Measurements from ENCODE around the gene ZDHHC11B. TPM values are rescaled to one million over a fixed set of nuclear protein-coding genes. Genes with fewer than 3 reads are reported as not detected.
"Not testable (repeated sequence)": the region's sequence is repeated elsewhere in the genome, so short reads cannot be mapped to it uniquely, and the experiment has no call there.

The ZDHHC11B gene
- total RNA-seq, 1 donor, result not detected

DNA sequence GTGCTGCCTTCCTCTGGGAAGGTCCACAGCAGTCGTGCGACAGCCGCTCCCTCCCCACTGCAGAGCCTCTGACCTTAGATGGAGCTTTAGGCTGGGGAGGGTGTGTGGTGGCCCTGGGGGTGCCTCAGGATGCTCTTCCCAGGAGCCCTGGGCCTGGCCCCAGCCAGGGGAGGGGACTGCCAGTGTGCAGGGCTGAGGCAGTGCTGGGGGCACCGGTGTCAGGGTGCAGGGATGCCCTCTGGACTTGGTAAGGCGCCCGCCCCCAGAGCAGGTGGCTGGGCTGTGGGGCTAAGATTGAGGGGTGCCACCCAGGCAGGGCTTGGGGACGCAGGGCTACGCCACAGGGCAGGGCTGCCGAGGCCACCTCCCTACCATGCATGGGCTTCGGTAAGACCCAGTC, 13.9 kb downstream of the ZDHHC11B start:
- DNase-seq (ENCODE audit: low read depth); H3K4me3 ChIP-seq (ENCODE audit: low read depth, low read length): not testable (repeated sequence)

DNA sequence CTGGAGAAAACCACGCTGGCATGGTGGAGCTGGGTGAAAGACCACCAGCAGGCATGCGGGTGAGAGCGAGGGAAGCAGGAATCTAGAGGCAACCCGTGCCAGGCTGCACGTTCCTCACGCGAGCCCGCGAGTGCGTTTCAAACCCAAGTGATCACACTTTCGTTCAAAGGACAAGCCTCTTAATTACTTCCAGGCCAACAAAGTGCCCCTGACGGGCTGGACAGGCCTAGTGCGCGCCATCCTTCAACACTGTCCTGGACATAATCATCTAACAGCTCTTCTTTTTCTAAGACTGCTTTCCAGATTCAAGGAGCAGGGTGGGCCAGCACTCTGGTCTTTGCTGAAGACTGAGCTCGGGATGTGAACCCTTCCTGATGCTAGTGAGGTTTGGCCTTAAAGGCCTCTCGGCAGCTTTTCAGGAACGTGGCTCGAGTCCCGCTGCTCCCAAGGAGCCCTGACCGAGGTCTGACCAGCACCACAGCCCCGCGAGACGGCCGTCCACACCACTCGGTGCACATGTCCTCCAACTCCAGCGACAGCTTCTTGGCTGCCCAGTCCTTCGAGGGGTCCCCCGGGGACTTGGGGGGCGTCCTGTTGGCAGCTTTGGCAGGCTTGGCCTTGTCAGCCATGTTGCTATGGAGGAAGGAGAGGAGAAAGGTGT, 14.9 kb downstream of the ZDHHC11B start:
- not testable (repeated sequence) for H3K4me3 ChIP-seq (ENCODE audit: low read depth, low read length); DNase-seq (ENCODE audit: low read depth)

DNA sequence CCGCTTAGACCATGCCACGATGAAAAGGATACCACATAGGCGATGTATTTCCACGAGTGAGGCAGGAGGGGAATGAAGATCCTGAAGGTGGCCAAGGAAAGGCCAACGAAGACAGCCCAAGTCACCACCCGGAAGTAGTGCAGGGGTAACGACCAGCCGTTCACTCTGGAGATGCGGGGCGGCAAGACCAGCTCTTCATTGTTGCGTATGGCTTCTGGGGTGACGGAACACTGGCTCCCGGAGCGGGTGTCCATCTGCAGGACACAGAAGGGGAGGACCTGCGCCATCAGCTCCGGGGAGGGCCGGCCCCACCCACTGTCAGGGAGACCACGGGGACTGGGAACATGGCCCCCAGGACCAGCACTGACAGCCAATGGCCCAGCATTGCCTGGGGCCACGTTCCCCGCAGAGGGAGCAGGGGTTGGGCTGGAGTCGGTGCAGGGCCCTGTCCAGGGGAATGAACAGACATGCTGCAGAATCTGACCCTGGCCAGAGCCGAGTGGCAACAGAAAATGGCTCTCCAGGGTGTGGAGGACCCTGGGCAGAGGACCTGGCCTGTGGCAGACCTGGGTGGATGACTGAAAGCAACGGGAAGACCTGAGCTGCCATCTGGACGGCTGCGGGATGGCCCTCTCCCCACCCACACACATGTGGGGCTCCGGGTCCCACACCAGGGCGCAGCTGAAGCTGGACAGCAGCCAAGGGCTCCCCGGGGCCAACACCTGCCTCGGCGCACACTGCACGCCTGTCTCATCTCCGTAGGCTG, 17.7 kb downstream of the ZDHHC11B start:
- H3K4me3 ChIP-seq (ENCODE audit: low read depth, low read length), result no peak overlapping the region

DNA sequence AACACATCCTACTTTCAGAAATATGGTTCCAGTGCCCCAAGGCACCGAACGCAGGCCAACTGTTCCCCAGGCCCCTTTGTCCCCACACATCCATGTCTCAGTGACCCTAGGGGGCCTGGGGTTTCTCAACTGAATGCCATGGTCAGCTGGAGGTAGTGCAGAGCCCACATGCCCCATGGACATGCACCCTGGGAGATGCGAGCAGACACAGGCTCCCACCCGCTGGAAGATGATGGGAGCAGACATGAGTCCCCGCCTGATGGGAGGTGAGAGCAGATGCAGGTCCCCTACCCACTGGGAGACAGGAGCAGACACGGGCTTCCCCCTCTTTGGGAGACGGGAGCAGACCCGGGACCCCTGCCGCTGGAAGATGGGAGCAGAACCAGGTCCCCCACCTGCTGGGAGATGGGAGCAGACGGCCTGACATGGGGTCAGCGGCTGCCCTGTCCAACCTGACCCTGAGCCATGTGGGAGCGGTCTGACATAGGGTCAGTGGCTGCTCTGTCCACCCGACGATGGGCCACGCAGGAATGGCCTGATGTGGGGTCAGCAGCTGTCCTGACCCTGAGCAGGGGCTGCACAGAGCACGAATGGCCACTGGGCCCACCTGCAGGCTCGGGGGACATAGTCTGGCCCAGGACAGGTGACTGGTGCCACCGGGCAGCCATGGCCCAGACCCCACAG, 18.4 kb downstream of the ZDHHC11B start:
- TF ChIP-seq, protein P1, sequence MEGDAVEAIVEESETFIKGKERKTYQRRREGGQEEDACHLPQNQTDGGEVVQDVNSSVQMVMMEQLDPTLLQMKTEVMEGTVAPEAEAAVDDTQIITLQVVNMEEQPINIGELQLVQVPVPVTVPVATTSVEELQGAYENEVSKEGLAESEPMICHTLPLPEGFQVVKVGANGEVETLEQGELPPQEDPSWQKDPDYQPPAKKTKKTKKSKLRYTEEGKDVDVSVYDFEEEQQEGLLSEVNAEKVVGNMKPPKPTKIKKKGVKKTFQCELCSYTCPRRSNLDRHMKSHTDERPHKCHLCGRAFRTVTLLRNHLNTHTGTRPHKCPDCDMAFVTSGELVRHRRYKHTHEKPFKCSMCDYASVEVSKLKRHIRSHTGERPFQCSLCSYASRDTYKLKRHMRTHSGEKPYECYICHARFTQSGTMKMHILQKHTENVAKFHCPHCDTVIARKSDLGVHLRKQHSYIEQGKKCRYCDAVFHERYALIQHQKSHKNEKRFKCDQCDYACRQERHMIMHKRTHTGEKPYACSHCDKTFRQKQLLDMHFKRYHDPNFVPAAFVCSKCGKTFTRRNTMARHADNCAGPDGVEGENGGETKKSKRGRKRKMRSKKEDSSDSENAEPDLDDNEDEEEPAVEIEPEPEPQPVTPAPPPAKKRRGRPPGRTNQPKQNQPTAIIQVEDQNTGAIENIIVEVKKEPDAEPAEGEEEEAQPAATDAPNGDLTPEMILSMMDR (IDR thresholded peaks at IDR 0.05; ENCODE audit: insufficient read depth, low read depth, low read length), result no peak
- DNase-seq (ENCODE audit: low read depth), result no peak
- H3K4me3 ChIP-seq (ENCODE audit: low read depth, low read length), result no peak overlapping the region

More for the DNA sequence above, 17.7 kb downstream of the ZDHHC11B start:
- DNase-seq (ENCODE audit: low read depth), result no peak
- TF ChIP-seq, protein P1 (IDR thresholded peaks at IDR 0.05; ENCODE audit: insufficient read depth, low read depth, low read length), result no peak

- no peak for DNase-seq (ENCODE audit: low read depth)
- TF ChIP-seq, protein P1 (IDR thresholded peaks at IDR 0.05; ENCODE audit: insufficient read depth, low read depth, low read length), result no peak
- no peak overlapping the region for H3K4me3 ChIP-seq (ENCODE audit: low read depth, low read length)
These were observed 20.3 kb downstream of the ZDHHC11B start for GRCh38 chr5:763998-764781.

DNA sequence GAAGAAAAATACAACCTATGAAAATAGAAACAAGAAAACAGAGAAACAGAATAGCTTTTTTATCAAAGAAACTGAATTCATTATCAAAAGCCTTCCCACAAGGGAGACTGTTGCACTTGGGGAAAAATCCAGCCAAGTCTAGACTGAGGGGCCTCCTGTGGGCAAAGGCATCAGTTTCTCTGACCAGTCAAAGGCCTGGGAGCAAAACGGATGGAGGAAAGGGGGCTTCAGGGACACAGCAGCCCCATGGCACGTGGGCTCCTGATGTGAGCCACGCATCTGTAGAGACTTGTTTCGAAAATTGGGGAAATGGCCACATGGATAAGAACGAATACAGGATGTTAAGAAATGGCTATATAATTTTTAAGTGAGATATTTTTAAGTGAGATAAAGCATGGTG, 21.1 kb downstream of the ZDHHC11B start:
- no peak for DNase-seq (ENCODE audit: low read depth)
- H3K4me3 ChIP-seq (ENCODE audit: low read depth, low read length), result no peak overlapping the region
- TF ChIP-seq, protein P1 (IDR thresholded peaks at IDR 0.05; ENCODE audit: insufficient read depth, low read depth, low read length), result no peak

DNA sequence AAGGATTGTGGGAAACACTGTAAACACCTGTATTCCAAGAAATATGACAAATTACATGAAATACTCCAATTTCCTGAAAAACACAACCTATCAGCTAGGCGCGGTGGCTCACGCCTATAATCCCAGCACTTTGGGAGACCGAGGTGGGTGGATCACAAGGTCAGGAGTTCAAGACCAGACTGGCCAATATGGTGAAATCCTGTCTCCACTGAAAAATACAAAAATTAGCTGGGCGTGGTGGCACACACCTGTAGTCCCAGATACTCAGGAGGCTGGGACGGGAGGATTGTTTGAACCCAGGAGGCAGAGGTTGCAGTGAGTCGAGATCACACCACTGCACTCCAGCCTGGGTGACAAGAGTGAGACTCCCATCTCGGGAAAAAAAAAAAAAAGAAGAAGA, 21.5 kb downstream of the ZDHHC11B start:
- not testable (repeated sequence) for H3K4me3 ChIP-seq (ENCODE audit: low read depth, low read length); DNase-seq (ENCODE audit: low read depth)

Data from fibroblast of villous mesenchyme (primary cell).